ENCODE results near the gene PICALM. TPM values are rescaled to one million over a fixed set of nuclear protein-coding genes. Genes with fewer than 3 reads are reported as not detected.

PICALM gene
- total and polyA plus RNA-seq, 2 of the 8 experiments (the other 6 are each of a cell fraction or from before 2014, with no cell fraction given): 69.4 to 71.3 TPM

DNA sequence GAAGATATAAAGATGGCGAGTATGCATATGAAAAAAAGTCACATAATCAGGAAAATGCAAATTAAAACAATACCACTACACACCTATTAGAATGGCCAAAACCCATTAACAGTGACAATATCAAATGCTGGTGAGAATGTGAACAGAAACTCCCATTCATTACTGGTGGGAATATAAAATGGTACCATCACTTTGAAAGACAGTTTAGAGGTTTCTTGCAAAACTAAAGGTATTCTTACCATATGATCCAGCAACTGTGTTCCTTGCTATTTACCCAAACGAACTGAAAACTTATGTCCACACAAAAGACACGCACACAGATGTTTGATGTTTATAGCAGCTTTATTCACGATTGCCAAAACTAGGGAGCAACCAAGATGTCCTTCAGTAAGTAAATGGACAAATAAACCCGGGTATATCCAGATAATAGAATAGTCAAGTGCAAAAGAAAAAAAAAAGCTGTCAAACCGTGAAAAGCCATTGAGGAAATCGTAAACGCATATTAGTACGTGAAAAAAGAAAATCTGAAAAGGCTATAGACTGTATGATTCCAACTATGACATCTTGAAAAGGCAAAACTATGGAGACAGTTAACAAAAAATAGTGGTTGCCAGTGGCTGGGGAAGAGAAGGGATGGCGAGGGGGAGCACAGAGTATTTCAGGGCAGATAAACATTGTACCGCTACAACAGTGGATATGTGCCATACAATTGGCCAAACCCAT lies 7.2 kb downstream of the PICALM start (continued):
- TF ChIP-seq HDAC2 (IDR thresholded peaks at IDR 0.05; ENCODE audit: borderline replicate concordance in 1 of 2, low read depth in 2 of 2, low read length in 2 of 2) (no peak), RXRA (IDR thresholded peaks at IDR 0.05; ENCODE audit: insufficient read depth, low read depth, low read length) (no peak), CHD2 (IDR thresholded peaks at IDR 0.05; ENCODE audit: low read length) (no peak)

Measured in H1 (cell line).